Neural progenitor cell (in vitro differentiated cells): Measurements from ENCODE around the gene OGDHL. TPM values are rescaled to one million over a fixed set of nuclear protein-coding genes. Genes with fewer than 3 reads are reported as not detected.

Experiments used
- DNase-seq: peaks from one replicate; pipeline ENCODE4 v3.0.0-alpha.2; 2016; ENCODE audit warnings: low spot score
- H2AFZ ChIP-seq: fragments of 200-600 bp; sonication (generic); replicated peaks from 2 replicates; pipeline ENCODE4 v1.6.1; 2016; ENCODE audit warnings: antibody characterized with exemption
- H3F3A ChIP-seq: fragments of 200-600 bp; sonication (generic); 2 replicates; pipeline ENCODE4 v1.6.1; 2016; ENCODE audit warnings: antibody characterized with exemption, low read depth
- H3K27ac ChIP-seq: fragments of 200-600 bp; sonication (generic); 2 replicates; pipeline ENCODE4 v1.5.1; 2016; ENCODE audit warnings: mild to moderate bottlenecking
- H3K27me3 ChIP-seq: fragments of 200-600 bp; sonication (generic); 2 replicates; pipeline ENCODE4 v1.6.1; 2016; ENCODE audit warnings: mild to moderate bottlenecking, moderate library complexity
- H3K36me3 ChIP-seq: fragments of 200-600 bp; sonication (generic); 2 replicates; pipeline ENCODE4 v1.5.1; 2016
- H3K4me1 ChIP-seq: fragments of 200-600 bp; sonication (generic); 2 replicates; pipeline ENCODE4 v1.6.1; 2016; ENCODE audit warnings: mixed run types
- H3K4me2 ChIP-seq: fragments of 200-600 bp; sonication (generic); 2 replicates; pipeline ENCODE4 v1.6.1; 2016
- H3K4me3 ChIP-seq: fragments of 200-600 bp; sonication (generic); 2 replicates; pipeline ENCODE4 v1.5.1; 2016
- H3K79me2 ChIP-seq: fragments of 200-600 bp; sonication (generic); 2 replicates; pipeline ENCODE4 v1.6.1; 2016; ENCODE audit warnings: low read depth
- H3K9ac ChIP-seq: fragments of 200-600 bp; sonication (generic); 2 replicates; pipeline ENCODE4 v1.6.1; 2016
- H3K9me3 ChIP-seq: fragments of 200-600 bp; sonication (generic); 2 replicates; pipeline ENCODE4 v1.5.1; 2016; ENCODE audit warnings: low read depth
- H4K20me1 ChIP-seq: fragments of 200-600 bp; sonication (generic); 2 replicates; pipeline ENCODE4 v1.6.1; 2016; ENCODE audit warnings: low read depth
- H3K27ac Mint-ChIP-seq: 3 replicates; pipeline ENCODE4 v1.8.0; 2021; ENCODE audit warnings: mixed read lengths
- H3K27me3 Mint-ChIP-seq: 2 replicates; pipeline ENCODE4 v1.8.0; 2022; ENCODE audit warnings: low read depth, mild to moderate bottlenecking, inconsistent platforms, moderate library complexity, mixed read lengths; ENCODE audit not compliant: insufficient read depth
- H3K36me3 Mint-ChIP-seq: 3 replicates; pipeline ENCODE4 v1.8.0; 2021; ENCODE audit warnings: mixed read lengths
- H3K4me1 Mint-ChIP-seq: 3 replicates; pipeline ENCODE4 v1.8.0; 2021; ENCODE audit warnings: mixed read lengths
- H3K4me3 Mint-ChIP-seq: 3 replicates; pipeline ENCODE4 v1.8.0; 2021; ENCODE audit warnings: mild to moderate bottlenecking, moderate library complexity, mixed read lengths
- H3K9me3 Mint-ChIP-seq: 3 replicates; pipeline ENCODE4 v1.8.0; 2020; ENCODE audit warnings: mixed read lengths
- CTCF ChIP-seq: fragments of 200-600 bp; sonication (generic); IDR thresholded peaks from 2 replicates; pipeline ENCODE4 v1.5.1; 2017; ENCODE audit warnings: antibody characterized with exemption, mild to moderate bottlenecking
- EZH2 ChIP-seq: fragments of 200-600 bp; sonication (generic); IDR thresholded peaks from 2 replicates; pipeline ENCODE4 v1.6.1; 2017; ENCODE audit warnings: antibody characterized with exemption, mild to moderate bottlenecking, moderate library complexity
- EZH2phosphoT487 ChIP-seq: fragments of 200-600 bp; sonication (generic); IDR thresholded peaks from 2 replicates; pipeline ENCODE4 v1.6.1; 2017; ENCODE audit warnings: antibody characterized with exemption
- total RNA-seq: library from RNA; depleted of rRNA; stranded (reverse); fragments of >200 nt; gene quantifications from 2 replicates; pipeline ENCODE4 v1.2.3, GENCODE V29; 2015; ENCODE audit warnings: low replicate concordance

OGDHL gene
- total RNA-seq, 1 donor from 2014 or later: 0.34 TPM

GRCh38 chr10:49744924-49745605 lies 17.1 kb downstream of the OGDHL start:
- Mint-ChIP-seq H3K36me3 (no peaks in the 10 kb centered on the region), H3K4me3 (no peak overlapping the region), H3K27ac (peak overlapping the region; percentile 39), H3K27me3 (peaks cover under 1% of the 10 kb centered on the region), H3K9me3 (no peaks in the 10 kb centered on the region), H3K4me1 (peaks cover 10% of the 10 kb centered on the region)
- Histone ChIP-seq H3K4me3 (no peak overlapping the region), H3K79me2 (no peaks in the 10 kb centered on the region), H3K9ac (no peak overlapping the region), H3K9me3 (no peaks in the 10 kb centered on the region), H3K4me2 (no peak overlapping the region), H3K27ac (no peak overlapping the region), H3K36me3 (no peaks in the 10 kb centered on the region), H2AFZ (no peak overlapping the region), H3F3A (no peaks in the 10 kb centered on the region), H3K27me3 (no peaks in the 10 kb centered on the region), H4K20me1 (no peaks in the 10 kb centered on the region), H3K4me1 (no peaks in the 10 kb centered on the region)
- DNase-seq: peak; percentile 14
- TF ChIP-seq EZH2phosphoT487 (no peak), CTCF (peak; percentile 17)

DNA sequence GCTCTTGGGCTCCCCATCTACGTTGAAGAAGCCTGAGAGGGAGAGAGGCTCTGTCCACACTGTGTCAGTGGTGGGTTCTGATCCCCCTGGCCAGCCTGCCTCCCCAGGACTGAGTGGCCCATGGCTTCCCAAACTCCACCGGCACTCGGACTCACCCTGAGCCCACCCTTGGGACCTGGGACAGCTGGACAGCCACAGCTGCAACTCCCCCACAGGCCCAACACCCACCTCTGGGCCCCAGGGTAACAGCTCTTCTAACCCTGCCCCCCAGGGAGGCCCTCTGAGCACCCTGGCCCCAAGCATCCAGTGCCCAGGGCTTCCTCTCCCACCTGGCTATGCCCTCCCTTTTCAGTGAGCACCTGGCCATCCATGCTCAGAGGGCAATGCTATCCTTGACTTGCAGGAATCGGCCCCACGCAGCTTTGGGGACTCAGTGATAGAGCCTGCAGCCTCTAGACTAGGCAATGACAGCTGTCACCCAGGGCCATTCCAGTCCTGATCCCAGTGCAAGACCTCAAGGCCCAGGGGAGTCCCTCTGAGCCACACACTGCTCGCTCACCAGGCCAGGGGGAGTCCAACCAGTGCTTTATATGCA lies 17.9 kb downstream of the OGDHL start:
- no peak for TF ChIP-seq CTCF
- no peak for TF ChIP-seq EZH2phosphoT487
- no peak for TF ChIP-seq EZH2
- no peak overlapping the region for H3K27ac ChIP-seq
- H3K27ac Mint-ChIP-seq: no peak overlapping the region
- H3K4me1 Mint-ChIP-seq: peaks cover 10% of the 10 kb centered on the region
- no peaks in the 10 kb centered on the region for H3F3A ChIP-seq
- no peak for DNase-seq
- H3K4me3 ChIP-seq: no peak overlapping the region
- H3K27me3 Mint-ChIP-seq: peaks cover 4% of the 10 kb centered on the region
- H3K9me3 ChIP-seq: no peaks in the 10 kb centered on the region
- H3K4me1 ChIP-seq: no peaks in the 10 kb centered on the region
- H2AFZ ChIP-seq: no peak overlapping the region
- no peaks in the 10 kb centered on the region for H3K79me2 ChIP-seq
- no peaks in the 10 kb centered on the region for H3K36me3 ChIP-seq
- H3K4me2 ChIP-seq: no peak overlapping the region
- H4K20me1 ChIP-seq: no peaks in the 10 kb centered on the region
- H3K27me3 ChIP-seq: no peaks in the 10 kb centered on the region
- H3K9me3 Mint-ChIP-seq: no peaks in the 10 kb centered on the region
- no peak overlapping the region for H3K4me3 Mint-ChIP-seq
- H3K36me3 Mint-ChIP-seq: no peaks in the 10 kb centered on the region
- H3K9ac ChIP-seq: no peak overlapping the region

GRCh38 chr10:49743464-49744075 lies 18.6 kb downstream of the OGDHL start:
- no peak for DNase-seq
- no peaks in the 10 kb centered on the region for H3K79me2 ChIP-seq
- Mint-ChIP-seq H3K4me1 (peaks cover 10% of the 10 kb centered on the region), H3K27ac (no peak overlapping the region), H3K36me3 (no peaks in the 10 kb centered on the region), H3K9me3 (no peaks in the 10 kb centered on the region), H3K27me3 (peaks cover 5% of the 10 kb centered on the region), H3K4me3 (no peak overlapping the region)
- no peaks in the 10 kb centered on the region for H3K27me3 ChIP-seq
- H3K36me3 ChIP-seq: no peaks in the 10 kb centered on the region
- H4K20me1 ChIP-seq: no peaks in the 10 kb centered on the region
- H2AFZ ChIP-seq: no peak overlapping the region
- H3K4me2 ChIP-seq: no peak overlapping the region
- no peaks in the 10 kb centered on the region for H3F3A ChIP-seq
- no peak for TF ChIP-seq CTCF
- TF ChIP-seq EZH2phosphoT487: no peak
- TF ChIP-seq EZH2: no peak
- H3K9ac ChIP-seq: no peak overlapping the region
- no peak overlapping the region for H3K4me3 ChIP-seq
- no peaks in the 10 kb centered on the region for H3K9me3 ChIP-seq
- H3K4me1 ChIP-seq: no peaks in the 10 kb centered on the region
- no peak overlapping the region for H3K27ac ChIP-seq
